ENCODE results near the gene ATG16L2. TPM values are rescaled to one million over a fixed set of nuclear protein-coding genes. Genes with fewer than 3 reads are reported as not detected.

ATG16L2 gene
- total and polyA plus RNA-seq, 2 of the 4 experiments (the other 2 are of a cell fraction) = 1.3 to 12.7 TPM

DNA sequence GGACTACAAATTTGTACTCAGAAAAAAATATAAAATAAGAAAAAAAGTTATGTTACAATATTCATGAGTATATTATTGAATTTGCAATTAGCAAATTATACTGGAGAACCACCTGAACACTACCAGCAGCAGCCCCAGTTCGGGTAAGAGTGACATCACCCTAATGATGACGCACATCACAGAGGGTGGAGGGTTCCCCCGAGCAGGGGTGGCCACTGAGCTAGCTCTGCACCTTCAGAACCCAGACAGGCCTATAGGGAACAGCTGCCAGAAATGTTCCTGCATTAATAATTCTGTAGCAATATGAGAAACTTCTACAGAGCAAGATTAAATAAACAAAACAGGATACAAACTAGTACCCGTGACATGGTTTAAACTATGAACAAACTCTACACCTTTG, 44.5 kb upstream of the ATG16L2 start:
- Histone ChIP-seq H3K4me1 (ENCODE audit: control insufficient read depth, insufficient read depth, low read length) (peaks cover 28% of the 10 kb centered on the region), H3K56ac (ENCODE audit: extremely low read depth, insufficient read depth, low read length) (no peak overlapping the region), H2BK15ac (ENCODE audit: low read depth, low read length) (no peak overlapping the region), H2BK120ac (ENCODE audit: low read depth, low read length) (no peak overlapping the region), H4K20me1 (ENCODE audit: insufficient read depth, low read length) (peaks cover 13% of the 10 kb centered on the region), H3K9me1 (ENCODE audit: insufficient read depth, low read length) (peaks cover 8% of the 10 kb centered on the region; the same call in 1 of the 2 replicates), H3K4me3 (ENCODE audit: insufficient read depth, low read depth, low read length) (no peak overlapping the region), H3K27ac (ENCODE audit: insufficient read depth, low read length) (no peak overlapping the region), H3K36me3 (ENCODE audit: control insufficient read depth, insufficient read depth, low read length) (no peaks in the 10 kb centered on the region), H4K91ac (ENCODE audit: insufficient read depth, low read depth, low read length) (no peak overlapping the region), H3K18ac (ENCODE audit: low read depth, low read length) (no peak overlapping the region), H2BK20ac (ENCODE audit: low read depth, low read length) (no peak overlapping the region), H4K8ac (ENCODE audit: low read depth in 2 of 2, low read length in 2 of 2) (no peak overlapping the region), H2AFZ (replicated peaks; ENCODE audit: low read length, poor library complexity) (no peak overlapping the region), H3K9me3 (ENCODE audit: control insufficient read depth, insufficient read depth, low read length) (no peaks in the 10 kb centered on the region), H3K9ac (ENCODE audit: low read depth, low read length) (no peak overlapping the region), H2AK5ac (ENCODE audit: low read depth, low read length) (no peak overlapping the region), H3K79me1 (ENCODE audit: low read depth in 1 of 2, low read length in 2 of 2) (peaks cover 0 to 20% of the 10 kb centered on the region in 2 experiments; a peak in 2 of 4 replicates), H4K5ac (ENCODE audit: low read depth, low read length) (no peak overlapping the region), H2BK5ac (ENCODE audit: low read depth, low read length, poor library complexity, severe bottlenecking) (no peak overlapping the region), H3K4me2 (ENCODE audit: low read depth, low read length) (no peak overlapping the region), H3K4ac (ENCODE audit: low read depth, low read length) (no peak overlapping the region), H3K23ac (ENCODE audit: low read depth, low read length) (no peak overlapping the region), H3K14ac (replicated peaks; ENCODE audit: low read depth, low read length) (no peak overlapping the region), H2AK9ac (replicated peaks; ENCODE audit: low read depth, low read length, poor library complexity) (no peak overlapping the region), H3K27me3 (ENCODE audit: control insufficient read depth, insufficient read depth, low read length) (no peaks in the 10 kb centered on the region)
- in situ Hi-C loops (cut with MboI; ENCODE audit: low sequenced_read_pairs) (no loop called here), dilution Hi-C loops (cut with HindIII; ENCODE audit: low sequenced_read_pairs, unreplicated experiment) (no loop called here), intact Hi-C loops (cut with micrococcal nuclease) (no loop called here)
- CTCF ChIA-PET = no interaction called here
- WGBS, 2 experiments (ENCODE audit: extremely low coverage in 2 of 2, insufficient read length in 1 of 2) = 60% methylated on average over 1 of the region's 4 CpGs; no CpG with 5 or more reads in 1 of the 2 experiments
- BruUV-seq (replicated peaks) = no TSS peak
- TF ChIP-seq, protein P1, sequence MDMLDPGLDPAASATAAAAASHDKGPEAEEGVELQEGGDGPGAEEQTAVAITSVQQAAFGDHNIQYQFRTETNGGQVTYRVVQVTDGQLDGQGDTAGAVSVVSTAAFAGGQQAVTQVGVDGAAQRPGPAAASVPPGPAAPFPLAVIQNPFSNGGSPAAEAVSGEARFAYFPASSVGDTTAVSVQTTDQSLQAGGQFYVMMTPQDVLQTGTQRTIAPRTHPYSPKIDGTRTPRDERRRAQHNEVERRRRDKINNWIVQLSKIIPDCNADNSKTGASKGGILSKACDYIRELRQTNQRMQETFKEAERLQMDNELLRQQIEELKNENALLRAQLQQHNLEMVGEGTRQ (IDR thresholded peaks at IDR 0.05; ENCODE audit: low read depth, low read length) = no peak
- TF ChIP-seq NFE2L2 (IDR thresholded peaks at IDR 0.05; ENCODE audit: low read depth, low read length) (no peak), MAZ (IDR thresholded peaks at IDR 0.05; ENCODE audit: borderline replicate concordance, low read depth, low read length) (no peak), CEBPB (IDR thresholded peaks at IDR 0.05; ENCODE audit: low read depth, low read length) (no peak), RCOR1 (IDR thresholded peaks at IDR 0.05; ENCODE audit: insufficient replicate concordance, low read length) (no peak), FOS (IDR thresholded peaks at IDR 0.05; ENCODE audit: low read depth, low read length) (no peak), BHLHE40 (IDR thresholded peaks at IDR 0.05; ENCODE audit: low read depth, low read length) (no peak), RAD21 (IDR thresholded peaks at IDR 0.05; ENCODE audit: low read length) (no peak), MAFK (IDR thresholded peaks at IDR 0.05; ENCODE audit: low read depth, low read length) (no peak)
- TF ChIP-seq, protein P2, sequence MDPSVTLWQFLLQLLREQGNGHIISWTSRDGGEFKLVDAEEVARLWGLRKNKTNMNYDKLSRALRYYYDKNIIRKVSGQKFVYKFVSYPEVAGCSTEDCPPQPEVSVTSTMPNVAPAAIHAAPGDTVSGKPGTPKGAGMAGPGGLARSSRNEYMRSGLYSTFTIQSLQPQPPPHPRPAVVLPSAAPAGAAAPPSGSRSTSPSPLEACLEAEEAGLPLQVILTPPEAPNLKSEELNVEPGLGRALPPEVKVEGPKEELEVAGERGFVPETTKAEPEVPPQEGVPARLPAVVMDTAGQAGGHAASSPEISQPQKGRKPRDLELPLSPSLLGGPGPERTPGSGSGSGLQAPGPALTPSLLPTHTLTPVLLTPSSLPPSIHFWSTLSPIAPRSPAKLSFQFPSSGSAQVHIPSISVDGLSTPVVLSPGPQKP (IDR thresholded peaks at IDR 0.05; ENCODE audit: borderline replicate concordance, low read depth, low read length) = no peak
- peak; percentile 62 for DNase-seq
- no peak for ATAC-seq (ENCODE audit: low read depth)
- POLR2A ChIA-PET (ENCODE audit: unreplicated experiment) = no interaction called here

All from IMR-90 (cell line).